SU-DHL-6 (cell line): ENCODE measurements around the gene ZNF107.
A peak's percentile ranks its signal among the peaks of the same experiment; 100 is the strongest.
"Not testable (repeated sequence)": the region's sequence is repeated elsewhere in the genome, so short reads cannot be mapped to it uniquely, and the experiment has no call there.

Experiments used
- H2AFZ ChIP-seq: fragments of 200-600 bp; sonication (generic); 2 replicates; pipeline ENCODE4 v1.6.1; 2014; ENCODE audit warnings: low read depth, mild to moderate bottlenecking, moderate library complexity, mixed read lengths, antibody characterized with exemption, low read length; ENCODE audit not compliant: severe bottlenecking
- H3F3A ChIP-seq: fragments of 200-600 bp; shearing (Covaris generic); 2 replicates; pipeline ENCODE4 v1.6.0; 2016; ENCODE audit warnings: antibody characterized with exemption, mild to moderate bottlenecking; ENCODE audit not compliant: insufficient read depth
- H3K27ac ChIP-seq: fragments of 200-600 bp; sonication (generic); 2 replicates; pipeline ENCODE4 v1.5.1; 2016; ENCODE audit warnings: low read depth, mild to moderate bottlenecking, low read length, moderate library complexity, mixed read lengths
- H3K27me3 ChIP-seq: fragments of 200-600 bp; sonication (generic), shearing (Covaris generic); 2 replicates; pipeline ENCODE4 v1.6.0; 2014; ENCODE audit warnings: mild to moderate bottlenecking, low read length
- H3K36me3 ChIP-seq: fragments of 200-600 bp; sonication (generic); 2 replicates; pipeline ENCODE4 v1.6.1; 2014; ENCODE audit warnings: mild to moderate bottlenecking, low read length, mixed read lengths
- H3K4me2 ChIP-seq: fragments of 300-600, 200-600 bp; shearing (Covaris generic), sonication (generic); 2 replicates; pipeline ENCODE4 v1.6.0; 2014; ENCODE audit warnings: low read length, low read depth, mild to moderate bottlenecking; ENCODE audit not compliant: poor library complexity, severe bottlenecking
- H3K4me3 ChIP-seq: fragments of 200-600 bp; sonication (generic); 2 replicates; pipeline ENCODE4 v1.5.1; 2014; ENCODE audit warnings: antibody characterized with exemption, low read length, mild to moderate bottlenecking, mixed read lengths; ENCODE audit not compliant: insufficient read depth, poor library complexity, severe bottlenecking
- H3K79me2 ChIP-seq: fragments of 200-600 bp; sonication (generic); 2 replicates; pipeline ENCODE4 v1.6.1; 2014; ENCODE audit warnings: mild to moderate bottlenecking, low read length, moderate library complexity; ENCODE audit not compliant: insufficient read depth
- H3K9ac ChIP-seq: fragments of 200-600 bp; sonication (generic); 2 replicates; pipeline ENCODE4 v1.7.0; 2014; ENCODE audit warnings: mild to moderate bottlenecking, low read length
- H3K9me2 ChIP-seq: fragments of 200-600 bp; sonication (generic); replicated peaks from 2 replicates; pipeline ENCODE4 v1.6.1; 2014; ENCODE audit warnings: low read length; ENCODE audit not compliant: insufficient read depth
- H3K9me3 ChIP-seq: fragments of 200-600 bp; sonication (generic); 2 replicates; pipeline ENCODE4 v1.6.1; 2014; ENCODE audit warnings: low read length, mixed read lengths; ENCODE audit not compliant: insufficient read depth
- H4K20me1 ChIP-seq: fragments of 200-600 bp; sonication (generic); 2 replicates; pipeline ENCODE4 v1.6.1; 2014; ENCODE audit warnings: low read depth, mild to moderate bottlenecking, antibody characterized with exemption, low read length, moderate library complexity, mixed read lengths
- CTCF ChIP-seq: fragments of 200-600 bp; sonication (generic); IDR thresholded peaks from one replicate; pipeline ENCODE4 v1.5.1; 2017; ENCODE audit warnings: antibody characterized with exemption, mild to moderate bottlenecking, low read length, moderate library complexity; ENCODE audit not compliant: insufficient read depth, poor library complexity, severe bottlenecking
- EZH2phosphoT487 ChIP-seq: fragments of 200-600 bp; sonication (generic), shearing (Covaris generic); conservative IDR thresholded peaks from 2 replicates; pipeline ENCODE4 v1.6.1; 2018; ENCODE audit warnings: mild to moderate bottlenecking, antibody characterized with exemption, low read length, moderate library complexity, mixed read lengths

Gene ZNF107

GRCh38 chr7:64691831-64692230, 25.9 kb downstream of the ZNF107 start:
- Histone ChIP-seq H3K4me3 (no peak overlapping the region), H3K36me3 (peaks cover 74% of the 10 kb centered on the region), H2AFZ (no peak overlapping the region)

GRCh38 chr7:64697863-64698262, 31.9 kb downstream of the ZNF107 start:
- not testable (repeated sequence) for H3K4me3 ChIP-seq, H3K9me2 ChIP-seq, H3K9ac ChIP-seq, H4K20me1 ChIP-seq, H2AFZ ChIP-seq, H3K4me2 ChIP-seq, H3K27me3 ChIP-seq, H3K9me3 ChIP-seq, H3K27ac ChIP-seq
- Histone ChIP-seq H3K36me3 (peaks cover 87% of the 10 kb centered on the region), H3F3A (peaks cover 28% of the 10 kb centered on the region; the same call in 1 of the 2 replicates), H3K79me2 (peaks cover 56% of the 10 kb centered on the region)

More at GRCh38 chr7:64691831-64692230, 25.9 kb downstream of the ZNF107 start:
- Histone ChIP-seq H4K20me1 (no peaks in the 10 kb centered on the region), H3F3A (peaks cover 71% of the 10 kb centered on the region), H3K4me2 (no peak overlapping the region), H3K9me3 (no peaks in the 10 kb centered on the region), H3K9ac (no peak overlapping the region), H3K9me2 (no peaks in the 10 kb centered on the region), H3K79me2 (peaks cover 92% of the 10 kb centered on the region), H3K27me3 (no peaks in the 10 kb centered on the region), H3K27ac (peak overlapping the region; percentile 15; the same call in 1 of the 2 replicates)
- TF ChIP-seq CTCF (no peak), EZH2phosphoT487 (no peak)

- no peak overlapping the region for H3K4me2 ChIP-seq
- H3K9ac ChIP-seq = no peak overlapping the region
- H3F3A ChIP-seq = peaks cover 60% of the 10 kb centered on the region; the same call in 1 of the 2 replicates
- H3K27me3 ChIP-seq = no peaks in the 10 kb centered on the region
- no peak overlapping the region for H2AFZ ChIP-seq
- H3K36me3 ChIP-seq = peaks cover 77% of the 10 kb centered on the region
- TF ChIP-seq CTCF (no peak), EZH2phosphoT487 (no peak)
- H3K9me2 ChIP-seq = no peaks in the 10 kb centered on the region
- no peaks in the 10 kb centered on the region for H4K20me1 ChIP-seq
- H3K27ac ChIP-seq = no peak overlapping the region
- H3K9me3 ChIP-seq = peaks cover 69% of the 10 kb centered on the region
- peak overlapping the region; percentile 4 for H3K4me3 ChIP-seq
- peaks cover 4% of the 10 kb centered on the region; the same call in 1 of the 2 replicates for H3K79me2 ChIP-seq
Observed at GRCh38 chr7:64706625-64707292, 40.8 kb downstream of the ZNF107 start.

GRCh38 chr7:64717896-64718295, 52.0 kb downstream of the ZNF107 start:
- not testable (repeated sequence) for H3K79me2 ChIP-seq, H3K36me3 ChIP-seq, H2AFZ ChIP-seq, H3K4me2 ChIP-seq, H3K9ac ChIP-seq, H3K4me3 ChIP-seq, H3K9me3 ChIP-seq, H4K20me1 ChIP-seq, H3K9me2 ChIP-seq, H3K27ac ChIP-seq, H3K27me3 ChIP-seq
- peaks cover 33% of the 10 kb centered on the region for H3F3A ChIP-seq
